Mucosa of descending colon (tissue), 3 donors: Measurements from ENCODE around the gene MAPKAPK3. TPM values are rescaled to one million over a fixed set of nuclear protein-coding genes. Genes with fewer than 3 reads are reported as not detected.

Source experiments
- ATAC-seq: fragments of 200-7000 bp; cut with Tn5 transposase; one replicate; pipeline ENCODE4 v1.9.1; 2020; ENCODE audit warnings: mild to moderate bottlenecking, moderate library complexity
- DNase-seq, 3 donors: peaks; one replicate each; pipeline ENCODE4 v3.0.0-alpha.2; 2020
- H3K36me3 ChIP-seq: fragments of 200-600 bp; one replicate; pipeline ENCODE4 v1.8.0; 2021; ENCODE audit warnings: low read depth, mild to moderate bottlenecking
- H3K4me1 ChIP-seq: fragments of 200-600 bp; one replicate; pipeline ENCODE4 v1.8.0; 2021; ENCODE audit warnings: low read depth, mild to moderate bottlenecking
- H3K4me3 ChIP-seq: fragments of 200-600 bp; one replicate; pipeline ENCODE4 v1.8.0; 2021; ENCODE audit warnings: mild to moderate bottlenecking
- H3K9me3 ChIP-seq: fragments of 200-600 bp; one replicate; pipeline ENCODE4 v1.8.0; 2021; ENCODE audit warnings: mild to moderate bottlenecking
- intact Hi-C, 2 donors: fragments of 100-400 bp; cut with DNase I in 1 of 2; cut with micrococcal nuclease in 1 of 2; formaldehyde crosslinking; loops; one replicate each; pipeline versions ENCODE4 v1.11.0 to v1.11.1; 2022; cut with DNase I, micrococcal nuclease
- long read RNA-seq, 2 donors: library from polyadenylated mRNA; unstranded; transcript quantifications; one replicate each; pipeline ENCODE4 v2.0.0, GENCODE V29; 2019 to 2021
- total RNA-seq, 3 donors: library from RNA; stranded (reverse); fragmentation: NEBNext Ultra II Directional in 2 of 3; extraction: Animal tissue kit (Norgen Biotek cat#: 25700) in 2 of 3; gene quantifications; one replicate each; pipeline versions ENCODE4 v1.2.1 to v1.2.4, GENCODE V29; 2021 to 2023
- TF ChIP-seq, protein P1 (sequence below): fragments of 200-600 bp; IDR thresholded peaks from one replicate; pipeline ENCODE4 v1.8.0; 2022; ENCODE audit warnings: antibody characterized with exemption, mild to moderate bottlenecking
- donor health status: DM: no; HTN: no; CAD: no; lungs with moderate emphysema.
- donor health status: DM: no; HTN: no; CAD: no.
- donor health status: DM: no; HTN: yes; CAD: no.

The MAPKAPK3 gene
- total RNA-seq: 10 to 100 TPM; 21.5 to 33.5 (median 25.5) TPM
- long read RNA-seq, donor 1, transcript MAPKAPK3-201 (11 exons, 2,500 nt): major isoform, 14 of 37 reads
- long read RNA-seq, donor 1, transcript MAPKAPK3-208 (11 exons, 2,563 nt): minor isoform, 5 of 37 reads
- long read RNA-seq, donor 1, partial matches to known transcripts: 6 of 37 reads
- long read RNA-seq, donor 1, other reads (novel, unspliced or antisense): 12 of 37 reads
- long read RNA-seq, donor 2, transcript MAPKAPK3-201 (11 exons, 2,500 nt): major isoform, 10 of 18 reads
- long read RNA-seq, donor 2, partial matches to known transcripts: 2 of 18 reads
- long read RNA-seq, donor 2, other reads (novel, unspliced or antisense): 3 of 18 reads

DNA sequence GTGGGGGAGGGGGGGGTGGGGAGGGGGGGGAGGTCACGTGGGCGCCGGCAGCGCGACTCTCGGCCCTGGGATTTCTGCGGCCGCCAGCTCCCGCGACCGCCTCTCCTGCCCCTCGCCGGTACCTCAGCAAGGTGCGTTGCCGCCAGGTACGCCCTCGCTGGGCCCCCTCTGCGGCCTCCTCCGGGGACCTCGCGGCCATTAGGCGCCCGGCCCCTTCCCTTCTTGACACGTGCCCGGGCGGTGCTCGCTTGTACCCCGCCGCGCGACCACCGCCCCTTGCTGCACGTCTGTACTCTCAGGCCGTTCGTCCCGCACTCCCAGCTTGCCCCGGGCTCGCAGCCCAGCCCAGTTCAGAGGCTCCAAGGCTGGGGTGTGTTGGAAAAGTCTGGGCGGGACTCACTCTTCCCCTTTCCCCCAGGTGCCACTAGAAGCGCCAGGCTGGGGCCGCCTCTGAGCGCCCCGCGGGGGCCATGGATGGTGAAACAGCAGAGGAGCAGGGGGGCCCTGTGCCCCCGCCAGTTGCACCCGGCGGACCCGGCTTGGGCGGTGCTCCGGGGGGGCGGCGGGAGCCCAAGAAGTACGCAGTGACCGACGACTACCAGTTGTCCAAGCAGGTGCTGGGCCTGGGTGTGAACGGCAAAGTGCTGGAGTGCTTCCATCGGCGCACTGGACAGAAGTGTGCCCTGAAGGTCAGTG is at the start of gene MAPKAPK3:
TSS of gene MAPKAPK3 (plus strand) at position 56 of the 696 bp plus-strand sequence. CDS start at position 471, 415 bp downstream.
- TF ChIP-seq, protein P1, sequence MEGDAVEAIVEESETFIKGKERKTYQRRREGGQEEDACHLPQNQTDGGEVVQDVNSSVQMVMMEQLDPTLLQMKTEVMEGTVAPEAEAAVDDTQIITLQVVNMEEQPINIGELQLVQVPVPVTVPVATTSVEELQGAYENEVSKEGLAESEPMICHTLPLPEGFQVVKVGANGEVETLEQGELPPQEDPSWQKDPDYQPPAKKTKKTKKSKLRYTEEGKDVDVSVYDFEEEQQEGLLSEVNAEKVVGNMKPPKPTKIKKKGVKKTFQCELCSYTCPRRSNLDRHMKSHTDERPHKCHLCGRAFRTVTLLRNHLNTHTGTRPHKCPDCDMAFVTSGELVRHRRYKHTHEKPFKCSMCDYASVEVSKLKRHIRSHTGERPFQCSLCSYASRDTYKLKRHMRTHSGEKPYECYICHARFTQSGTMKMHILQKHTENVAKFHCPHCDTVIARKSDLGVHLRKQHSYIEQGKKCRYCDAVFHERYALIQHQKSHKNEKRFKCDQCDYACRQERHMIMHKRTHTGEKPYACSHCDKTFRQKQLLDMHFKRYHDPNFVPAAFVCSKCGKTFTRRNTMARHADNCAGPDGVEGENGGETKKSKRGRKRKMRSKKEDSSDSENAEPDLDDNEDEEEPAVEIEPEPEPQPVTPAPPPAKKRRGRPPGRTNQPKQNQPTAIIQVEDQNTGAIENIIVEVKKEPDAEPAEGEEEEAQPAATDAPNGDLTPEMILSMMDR: no peak
- Histone ChIP-seq H3K4me1 (peaks cover 22% of the 10 kb centered on the region), H3K9me3 (no peaks in the 10 kb centered on the region), H3K36me3 (no peaks in the 10 kb centered on the region), H3K4me3 (peak within 1 kb of the TSS; percentile 41)
- intact Hi-C loops: loop anchor here in 1 of 2 donors (5.0 kb wide), 1 partner anchor 765 kb away; no protein-coding TSS in a partner anchor
- DNase-seq (peak in 2 of 3 donors; percentile 67 to 81), ATAC-seq (peak; percentile 60)

DNA sequence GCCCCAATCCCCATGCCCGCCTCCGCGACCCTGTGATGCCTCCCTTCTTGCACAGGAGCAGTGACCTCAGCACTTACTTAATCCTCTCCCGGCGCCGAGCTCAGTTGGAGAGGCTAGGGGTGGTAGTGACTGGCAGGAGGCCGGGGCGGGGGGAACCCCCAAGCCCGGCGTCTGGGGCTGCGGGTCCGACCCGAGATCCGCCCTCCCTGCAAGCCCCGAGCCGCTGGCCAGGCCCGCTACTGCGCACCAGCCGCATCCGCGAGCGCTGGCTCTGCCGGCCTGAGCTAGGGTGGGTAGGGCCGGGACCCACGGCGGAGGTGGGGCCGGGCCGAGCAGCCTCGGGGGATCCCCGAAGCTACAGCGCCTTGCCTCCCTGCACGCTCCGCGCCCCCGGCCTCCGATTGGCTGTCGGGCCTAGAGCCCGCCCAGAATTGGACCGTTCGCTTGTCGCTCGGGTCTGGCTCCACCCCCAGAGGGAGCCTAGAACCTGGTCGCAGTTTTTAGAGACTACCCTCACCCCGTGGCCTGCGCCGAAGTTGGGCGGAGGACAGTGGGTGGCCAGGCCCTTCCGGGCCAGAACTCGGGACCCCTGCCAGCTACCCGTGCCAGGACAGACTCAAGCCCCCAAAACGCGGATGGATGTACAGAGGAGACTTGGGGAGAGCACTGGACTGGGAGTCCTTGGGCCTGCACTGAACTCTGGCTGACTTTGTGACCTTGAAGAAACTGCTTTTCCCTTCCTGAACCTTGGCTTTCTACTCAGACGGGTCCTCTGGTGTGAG is 49.4 kb upstream of the MAPKAPK3 start, which contains the start of gene C3orf18:
TSS of gene C3orf18 (minus strand) at position 362 of the 782 bp plus-strand sequence. CDS start 2,048 bp downstream, outside the sequence.
- Histone ChIP-seq H3K4me3 (peak within 1 kb of the TSS; percentile 52), H3K36me3 (no peaks in the 10 kb centered on the region), H3K4me1 (peaks cover 23% of the 10 kb centered on the region), H3K9me3 (no peaks in the 10 kb centered on the region)
- DNase-seq (peak; percentile 93 to 97 (median 96)), ATAC-seq (peak; percentile 74)
- intact Hi-C loops: no loop called here
- TF ChIP-seq, protein P1: no peak

DNA sequence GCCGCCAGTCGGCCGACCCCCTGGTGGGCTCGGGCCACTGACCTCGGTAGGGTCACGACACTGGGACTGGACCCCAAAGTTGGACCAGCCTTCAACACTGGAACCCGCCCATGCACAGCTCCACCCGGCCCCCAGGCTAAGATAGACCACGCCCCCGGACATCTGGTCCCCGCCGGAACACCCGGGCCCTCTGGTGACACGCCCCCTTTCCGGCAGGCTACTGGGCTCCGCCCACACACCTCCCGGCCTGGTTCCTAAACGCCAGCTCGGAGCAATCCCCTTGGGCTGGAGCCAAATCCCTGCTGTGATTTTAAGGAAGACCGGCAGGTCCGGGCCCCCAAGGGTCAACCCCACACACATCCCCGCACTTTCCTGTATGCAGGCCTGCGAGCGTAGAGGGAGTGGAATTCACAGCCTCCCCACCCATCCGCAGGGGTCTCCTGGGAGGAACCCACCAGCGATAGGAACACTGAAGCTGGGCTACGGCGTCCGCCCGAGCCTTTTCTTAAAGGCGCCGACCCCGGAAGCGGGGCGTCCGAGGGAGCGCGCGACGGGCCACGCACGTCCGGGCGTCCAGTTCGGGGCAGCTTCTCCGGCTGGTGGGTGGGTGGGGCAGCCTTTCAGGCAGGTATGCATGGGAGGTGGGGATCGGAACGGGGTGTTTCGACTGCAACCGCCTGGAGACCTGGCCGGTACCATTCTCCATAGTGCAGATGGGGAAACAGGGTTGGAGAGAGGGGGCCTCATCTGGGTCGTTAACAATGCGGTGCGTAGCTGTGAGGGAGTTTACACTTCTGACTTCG is 47.8 kb upstream of the MAPKAPK3 start, which contains the start of gene HEMK1:
TSS of gene HEMK1 (plus strand) at position 576 of the 803 bp plus-strand sequence. CDS start 1,583 bp downstream, outside the sequence.
- no peaks in the 10 kb centered on the region for H3K36me3 ChIP-seq
- intact Hi-C loops: no loop called here
- peak; percentile 89 for ATAC-seq
- peaks cover 30% of the 10 kb centered on the region for H3K4me1 ChIP-seq
- peak within 1 kb of the TSS; percentile 52 for H3K4me3 ChIP-seq
- TF ChIP-seq, protein P1: no peak
- DNase-seq: peak; percentile 98 to 99 (median 99)
- H3K9me3 ChIP-seq: no peaks in the 10 kb centered on the region

DNA sequence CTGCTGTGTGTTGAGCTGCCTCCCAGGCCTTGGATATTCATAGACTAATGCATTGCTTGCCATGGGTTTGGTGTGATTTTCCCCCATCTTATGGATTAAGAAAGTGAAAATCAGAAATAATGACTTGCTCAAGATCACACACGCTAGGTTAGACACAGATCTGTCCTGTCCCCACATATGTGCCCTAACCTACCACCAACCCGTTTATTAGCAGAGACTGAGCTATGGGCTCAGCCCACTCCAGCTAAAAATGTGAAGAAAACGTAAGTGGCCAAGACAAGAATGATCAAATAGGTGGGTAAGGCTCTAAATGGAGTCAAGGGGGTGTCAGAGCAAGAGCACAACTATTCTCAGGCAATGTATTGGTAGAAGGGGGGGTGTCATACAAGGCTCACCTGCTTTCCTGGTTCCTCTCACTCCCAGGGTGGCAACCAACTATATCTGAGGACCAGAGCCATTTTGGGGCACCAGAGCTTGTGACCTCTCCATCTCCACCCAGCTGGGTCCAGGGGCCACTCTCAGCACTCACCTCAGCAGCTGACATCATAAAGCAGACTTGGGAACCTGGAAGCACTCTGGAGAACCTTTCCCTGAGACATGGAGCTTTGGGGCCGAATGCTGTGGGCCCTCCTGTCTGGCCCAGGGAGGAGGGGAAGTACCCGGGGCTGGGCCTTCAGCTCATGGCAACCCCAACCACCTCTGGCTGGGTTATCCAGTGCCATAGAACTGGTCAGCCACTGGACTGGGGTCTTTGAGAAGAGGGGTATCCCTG is 46.3 kb upstream of the MAPKAPK3 start:
- no peak for ATAC-seq
- no peak for DNase-seq
- no peak overlapping the region for H3K4me3 ChIP-seq

More for the DNA sequence above, 46.3 kb upstream of the MAPKAPK3 start:
- no peaks in the 10 kb centered on the region for H3K9me3 ChIP-seq
- H3K36me3 ChIP-seq: no peaks in the 10 kb centered on the region
- intact Hi-C loops: loop anchor here in 1 of 2 donors (2.0 kb wide), 1 partner anchor 44 kb away; no protein-coding TSS in a partner anchor
- peaks cover 30% of the 10 kb centered on the region for H3K4me1 ChIP-seq
- TF ChIP-seq, protein P1: no peak
